HG03280 (cell line): Measurements from ENCODE around the gene CSNK1G3.

ENCODE experiments used
- ATAC-seq: cut with Tn5 transposase; IDR thresholded peaks from one replicate; pipeline ENCODE4 v1.9.1; 2021; ENCODE audit warnings: mild to moderate bottlenecking, moderate library complexity; ENCODE audit not compliant: unreplicated experiment

CSNK1G3 gene

GRCh38 chr5:123557907-123558306 is 45.9 kb downstream of the CSNK1G3 start:
- ATAC-seq, result no peak

GRCh38 chr5:123558762-123559433 is 46.9 kb downstream of the CSNK1G3 start:
- ATAC-seq, result no peak

- no peak for ATAC-seq
Measured at GRCh38 chr5:123559434-123559775, 47.4 kb downstream of the CSNK1G3 start.

GRCh38 chr5:123561230-123561629 is 49.3 kb downstream of the CSNK1G3 start:
- ATAC-seq, result no peak

- no peak for ATAC-seq
Measured at GRCh38 chr5:123571927-123572326, 60.0 kb downstream of the CSNK1G3 start.

GRCh38 chr5:123578390-123578789 is 66.4 kb downstream of the CSNK1G3 start:
- no peak for ATAC-seq

GRCh38 chr5:123579410-123579809 is 67.4 kb downstream of the CSNK1G3 start:
- no peak for ATAC-seq

GRCh38 chr5:123582550-123583285 is 70.7 kb downstream of the CSNK1G3 start:
- ATAC-seq, result no peak

- ATAC-seq, result no peak
Measured at GRCh38 chr5:123585871-123586270, 73.9 kb downstream of the CSNK1G3 start.

GRCh38 chr5:123594434-123594833 is 82.5 kb downstream of the CSNK1G3 start:
- no peak for ATAC-seq

GRCh38 chr5:123597018-123597417 is 85.0 kb downstream of the CSNK1G3 start:
- no peak for ATAC-seq

GRCh38 chr5:123598028-123598689 is 86.2 kb downstream of the CSNK1G3 start:
- ATAC-seq, result no peak

GRCh38 chr5:123599171-123599570 is 87.2 kb downstream of the CSNK1G3 start:
- ATAC-seq, result no peak

GRCh38 chr5:123601610-123602009 is 89.6 kb downstream of the CSNK1G3 start:
- ATAC-seq, result no peak

GRCh38 chr5:123605822-123606221 is 93.8 kb downstream of the CSNK1G3 start:
- no peak for ATAC-seq

- no peak for ATAC-seq
Measured at GRCh38 chr5:123610209-123610608, 98.2 kb downstream of the CSNK1G3 start.

- peak; percentile 71 for ATAC-seq
Measured at GRCh38 chr5:123610665-123611405, 98.9 kb downstream of the CSNK1G3 start.

GRCh38 chr5:123611406-123611709 is 99.4 kb downstream of the CSNK1G3 start:
- no peak for ATAC-seq

- ATAC-seq, result no peak
Measured at GRCh38 chr5:123617561-123617960, 105.6 kb downstream of the CSNK1G3 start.

- no peak for ATAC-seq
Measured at GRCh38 chr5:123626051-123626450, 114.1 kb downstream of the CSNK1G3 start.

GRCh38 chr5:123628860-123629544 is 117.0 kb downstream of the CSNK1G3 start:
- no peak for ATAC-seq
